Stimulated activated naive CD4-positive, alpha-beta T cell treated with Interleukin-2 at 50 U/mL for 16 hours (primary cell): ENCODE data around the gene WDFY2.
A peak's percentile ranks its signal among the peaks of the same experiment; 100 is the strongest.

Source experiments
- DNase-seq: peaks from one replicate; lab custom pipeline; 2025; lab: John Stamatoyannopoulos, UW

Gene WDFY2

GRCh38 chr13:51740698-51741097, 156.4 kb downstream of the WDFY2 start:
- DNase-seq = no peak

DNA sequence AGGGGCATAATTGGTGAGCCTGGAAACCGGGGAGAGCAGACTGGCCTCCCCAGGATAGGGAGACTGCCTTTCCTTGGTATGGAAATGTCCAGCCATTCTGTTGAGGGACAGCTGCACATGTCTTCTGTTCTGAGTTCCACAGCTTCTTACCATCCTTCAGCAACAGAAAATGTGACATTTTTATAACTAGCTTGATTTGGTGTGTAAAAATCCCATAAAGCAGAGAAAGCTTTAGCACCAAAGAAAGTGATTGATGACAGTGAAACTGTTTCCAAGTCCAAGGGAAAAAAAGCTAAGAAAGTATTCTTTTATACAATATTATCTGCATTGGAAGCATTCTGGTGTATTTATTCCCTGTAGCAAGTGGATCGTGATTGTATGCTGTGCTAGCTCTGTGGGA, 157.8 kb downstream of the WDFY2 start:
- DNase-seq = no peak

- no peak for DNase-seq
Observed at GRCh38 chr13:51742611-51743010, 158.3 kb downstream of the WDFY2 start.

- DNase-seq = no peak
Observed at GRCh38 chr13:51745243-51745642, 161.0 kb downstream of the WDFY2 start.

DNA sequence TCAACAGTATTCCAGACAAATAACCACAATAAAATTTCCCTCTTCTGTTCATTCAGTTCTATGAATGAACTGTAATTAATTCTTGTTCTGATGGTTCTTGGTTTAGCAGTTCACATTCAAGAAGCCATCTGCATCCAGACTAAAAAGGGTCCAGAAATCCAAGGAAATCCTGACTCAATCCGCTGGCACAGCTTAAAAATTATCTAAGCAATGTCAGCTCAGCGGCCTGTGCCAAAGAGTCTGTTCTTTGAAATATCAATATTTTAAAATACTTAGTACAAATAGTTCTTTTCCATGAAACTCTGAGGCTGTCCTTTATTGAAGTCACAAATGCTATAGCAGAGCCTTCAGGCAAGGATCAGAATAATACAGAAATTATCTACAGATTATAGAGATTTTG, 162.5 kb downstream of the WDFY2 start:
- DNase-seq = no peak

DNA sequence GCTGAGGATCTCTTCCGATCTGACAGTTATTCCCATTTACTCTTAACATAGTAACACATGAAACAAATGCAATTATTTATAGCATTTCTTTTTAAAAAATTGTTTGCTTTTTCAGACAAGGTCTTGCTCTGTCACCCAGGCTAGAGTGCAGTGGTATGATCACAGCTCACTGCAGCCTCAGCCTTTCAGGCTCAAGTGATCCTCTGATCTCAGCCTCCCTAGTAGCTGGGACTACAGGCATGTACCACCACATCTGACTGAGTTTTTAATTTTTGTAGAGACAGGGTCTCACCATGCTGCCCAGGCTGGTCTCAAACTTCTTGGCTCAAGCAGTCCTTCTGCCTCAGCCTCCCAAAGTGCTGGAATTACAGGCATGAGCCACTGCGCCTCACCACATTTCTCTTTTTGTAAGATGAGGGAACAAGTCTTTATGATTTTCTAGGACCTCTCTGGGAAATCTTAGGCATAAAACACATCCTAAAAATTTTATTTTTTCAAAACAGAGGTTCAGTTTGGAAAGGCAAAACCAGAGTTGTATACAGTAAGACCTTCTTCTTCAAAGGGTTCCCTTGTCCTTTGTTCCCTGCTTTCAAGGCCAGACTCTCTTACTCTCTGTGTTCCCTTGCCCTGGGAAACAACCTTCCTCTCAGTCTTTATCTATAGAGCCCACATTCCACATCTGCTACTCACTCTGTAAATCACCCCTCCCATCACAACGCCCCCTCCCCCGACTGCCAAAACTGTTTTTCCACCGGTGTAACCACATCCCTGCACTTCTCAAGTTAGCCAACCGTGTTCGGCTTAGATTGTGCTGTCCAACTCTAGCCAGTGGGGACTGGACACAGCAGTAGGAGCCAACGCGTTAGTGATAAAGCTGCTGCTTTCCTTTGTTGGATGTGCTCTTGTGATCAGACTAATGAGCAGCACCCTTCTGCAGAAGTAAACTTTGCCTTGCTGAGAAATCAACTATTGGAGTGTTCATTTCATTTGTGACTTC, 163.5 kb downstream of the WDFY2 start:
- DNase-seq = no peak

DNA sequence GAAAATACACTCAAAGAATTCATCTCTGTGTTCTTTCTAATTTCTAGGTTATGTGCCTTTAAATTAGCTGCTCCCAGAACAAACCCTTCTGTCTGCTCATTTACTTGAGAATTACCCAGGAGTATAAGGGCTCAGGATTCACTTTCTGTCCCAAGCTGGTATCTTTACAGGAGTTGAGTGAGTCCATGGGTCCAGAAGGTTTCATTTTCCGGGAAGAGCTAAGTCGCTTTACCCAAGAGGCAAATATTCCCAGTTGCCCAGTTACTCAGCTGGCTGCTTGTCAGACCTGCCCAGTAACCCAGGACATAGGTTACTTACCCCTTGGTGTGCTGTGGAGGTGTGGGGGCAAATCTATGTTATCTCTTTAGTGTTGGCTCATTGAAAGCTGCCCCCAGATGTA, 172.4 kb downstream of the WDFY2 start:
- DNase-seq = no peak

- no peak for DNase-seq
Observed at GRCh38 chr13:51758691-51759090, 174.4 kb downstream of the WDFY2 start.

GRCh38 chr13:51759240-51759639, 175.0 kb downstream of the WDFY2 start:
- no peak for DNase-seq

DNA sequence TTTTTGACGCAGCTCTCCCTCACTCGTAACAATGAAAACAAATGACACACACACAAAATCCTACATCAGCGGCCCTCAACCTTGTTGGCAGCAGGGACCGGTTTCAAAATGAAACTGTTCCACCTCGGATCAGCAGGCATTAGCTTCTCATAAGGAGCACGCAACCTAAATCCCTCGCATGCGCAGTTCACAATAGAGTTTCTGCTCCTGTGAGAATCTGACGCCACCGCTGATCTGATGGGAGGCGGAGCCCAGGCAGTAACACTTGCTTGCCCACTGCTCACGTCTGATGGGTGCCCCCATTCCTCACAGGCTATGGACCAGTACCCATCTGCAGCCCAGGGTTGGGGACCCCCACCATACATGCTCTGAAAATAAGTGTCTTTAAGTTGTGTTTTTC, 176.3 kb downstream of the WDFY2 start:
- DNase-seq = no peak

GRCh38 chr13:51761643-51762350, 177.5 kb downstream of the WDFY2 start:
- no peak for DNase-seq

DNA sequence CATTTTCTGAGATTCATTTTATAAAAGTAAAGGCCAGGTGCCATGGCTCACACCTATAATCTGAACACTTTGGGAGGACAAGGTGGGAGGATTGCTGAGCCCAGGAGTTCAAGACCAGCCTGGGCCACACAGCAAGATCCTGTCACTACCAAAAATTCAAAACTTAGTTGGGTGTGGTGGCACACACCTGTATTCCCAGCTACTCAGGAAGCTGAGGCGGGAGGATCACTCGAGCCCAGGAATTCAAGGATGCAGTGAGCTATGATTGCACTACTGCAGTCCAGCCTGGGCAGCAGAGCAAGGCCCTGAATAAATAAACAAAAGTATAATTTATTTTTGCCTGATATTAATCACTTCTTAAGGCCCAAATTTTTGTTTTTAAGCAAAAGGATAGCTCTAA, 179.2 kb downstream of the WDFY2 start:
- no peak for DNase-seq

DNA sequence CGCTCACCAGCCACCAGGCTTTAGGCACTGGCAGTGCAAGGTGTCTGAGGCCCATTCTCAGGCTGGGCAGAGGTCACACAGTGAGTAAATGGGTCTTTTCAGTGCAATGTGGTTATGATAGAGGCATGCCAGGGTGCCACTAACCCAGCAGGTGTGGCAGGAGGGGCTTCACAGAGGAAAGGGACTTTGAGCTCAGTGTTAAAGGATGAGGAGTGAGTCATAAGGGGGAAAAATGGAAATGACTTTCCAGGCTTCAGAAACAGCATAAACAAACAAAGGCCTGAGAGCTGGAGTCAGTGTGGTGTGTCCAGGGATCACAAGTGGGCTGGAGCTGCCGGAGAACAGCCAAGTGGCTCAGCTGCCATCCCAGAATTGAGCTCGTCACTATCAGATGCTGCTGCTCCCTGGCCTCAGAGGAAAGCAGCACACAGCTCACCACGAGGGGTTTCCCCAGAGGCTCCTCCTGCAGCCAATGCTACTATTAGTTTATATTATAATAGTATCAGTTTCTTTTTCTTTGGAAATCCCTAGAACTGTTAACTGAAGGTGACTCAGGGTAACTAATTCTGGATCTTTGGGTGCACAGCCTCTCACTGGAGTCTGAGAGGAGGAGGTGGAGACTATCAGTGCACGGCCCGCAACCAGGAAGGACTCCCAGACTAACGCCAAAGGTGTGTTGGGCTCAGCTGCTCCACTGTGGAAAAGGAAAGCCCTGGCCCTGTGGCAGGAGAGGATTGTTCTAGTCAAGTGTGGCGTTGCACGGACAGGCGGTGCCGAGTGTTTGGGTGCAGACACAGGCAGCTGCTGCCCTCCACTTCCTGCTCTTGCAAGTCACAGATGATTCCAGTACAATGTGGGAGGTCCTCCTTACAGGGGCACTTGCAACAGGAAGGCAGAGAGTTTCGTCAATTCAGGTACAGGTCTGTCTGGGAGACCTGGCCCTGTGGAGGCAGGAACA, 180.2 kb downstream of the WDFY2 start:
- peak; percentile 78 for DNase-seq

DNA sequence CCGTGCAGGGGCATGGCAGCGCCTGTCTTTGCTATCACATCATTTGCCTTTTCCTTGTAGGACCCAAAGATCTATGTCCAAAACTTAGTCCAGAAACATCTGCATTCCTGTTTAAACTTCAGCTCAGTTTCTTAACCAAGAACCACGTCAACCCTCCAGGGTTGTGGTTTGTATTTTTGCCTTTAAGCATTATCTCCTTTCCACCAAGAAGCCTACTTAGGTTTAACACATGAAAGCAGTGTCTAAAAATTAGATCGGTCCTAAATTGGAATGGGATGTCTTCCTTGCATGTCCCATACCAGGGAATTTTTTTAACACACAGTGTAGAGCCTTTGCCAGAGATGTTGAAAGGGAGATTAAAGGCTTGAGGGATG, 180.9 kb downstream of the WDFY2 start:
- DNase-seq = no peak

GRCh38 chr13:51767100-51767499, 182.8 kb downstream of the WDFY2 start:
- DNase-seq = no peak

- no peak for DNase-seq
Observed at GRCh38 chr13:51768378-51768921, 184.2 kb downstream of the WDFY2 start.

- DNase-seq = no peak
Observed at GRCh38 chr13:51768976-51769375, 184.7 kb downstream of the WDFY2 start.

- DNase-seq = no peak
Observed at GRCh38 chr13:51769455-51770127, 185.3 kb downstream of the WDFY2 start.

DNA sequence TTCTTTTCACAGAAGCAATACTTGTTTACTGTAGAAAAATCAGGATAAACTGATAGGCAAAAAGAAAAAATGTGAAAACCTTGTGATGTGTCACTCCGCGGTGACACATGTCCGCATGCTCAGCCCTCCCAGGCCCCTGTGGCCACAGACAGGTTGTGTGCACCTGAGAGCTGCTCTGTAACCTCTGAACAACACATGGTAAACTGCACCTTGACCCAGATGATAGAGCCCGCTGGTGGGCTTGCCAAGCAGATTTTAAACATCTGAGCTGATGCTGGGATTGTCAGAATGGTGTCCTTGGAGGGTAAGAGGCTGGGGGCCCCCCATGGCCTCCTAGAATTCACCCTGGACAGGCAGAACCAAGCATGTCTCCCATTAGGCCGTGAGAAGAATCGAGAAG, 185.9 kb downstream of the WDFY2 start:
- no peak for DNase-seq

DNA sequence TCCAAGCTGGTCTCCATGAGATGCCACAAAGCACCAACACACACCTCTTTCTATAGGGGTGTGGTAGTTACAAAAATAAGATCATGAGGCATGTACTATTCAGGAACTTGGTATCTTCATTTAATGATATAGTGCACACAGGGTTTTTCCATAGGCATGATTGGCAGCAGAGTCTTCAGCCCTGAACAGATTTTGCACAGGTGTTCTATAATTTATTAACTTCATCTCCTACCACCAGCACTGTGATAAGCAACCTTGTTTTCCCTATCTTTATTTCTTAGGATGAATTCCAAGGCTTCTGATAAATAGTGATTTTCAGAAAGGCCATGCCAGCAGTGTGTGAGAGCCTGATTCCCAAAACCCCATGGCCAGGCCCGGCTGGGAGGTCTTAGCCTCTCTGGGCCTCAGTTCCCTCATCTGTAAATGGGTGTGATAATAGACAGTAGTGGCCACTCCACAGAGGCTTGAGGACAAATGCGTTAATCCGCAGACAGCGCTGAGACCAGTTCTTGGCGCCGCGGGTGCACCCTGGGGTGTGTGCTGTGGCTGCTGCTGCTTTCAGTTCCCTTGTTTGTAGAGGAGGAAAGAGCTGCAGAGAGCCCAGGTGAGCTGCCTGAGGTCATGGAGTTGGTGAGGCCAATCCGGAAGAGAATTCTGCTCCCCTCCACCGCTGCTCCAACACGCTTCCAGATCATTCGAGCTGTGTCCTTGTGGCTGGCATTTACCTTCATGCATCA, 186.6 kb downstream of the WDFY2 start:
- DNase-seq = no peak
